ENCODE measurements around the gene HTR6.

HTR6 gene

GRCh38 chr1:19639999-19640362 is 24.7 kb upstream of the HTR6 start:
- DNase-seq = no peak

- DNase-seq = no peak
Measured at GRCh38 chr1:19640363-19641316, 24.0 kb upstream of the HTR6 start.

DNA sequence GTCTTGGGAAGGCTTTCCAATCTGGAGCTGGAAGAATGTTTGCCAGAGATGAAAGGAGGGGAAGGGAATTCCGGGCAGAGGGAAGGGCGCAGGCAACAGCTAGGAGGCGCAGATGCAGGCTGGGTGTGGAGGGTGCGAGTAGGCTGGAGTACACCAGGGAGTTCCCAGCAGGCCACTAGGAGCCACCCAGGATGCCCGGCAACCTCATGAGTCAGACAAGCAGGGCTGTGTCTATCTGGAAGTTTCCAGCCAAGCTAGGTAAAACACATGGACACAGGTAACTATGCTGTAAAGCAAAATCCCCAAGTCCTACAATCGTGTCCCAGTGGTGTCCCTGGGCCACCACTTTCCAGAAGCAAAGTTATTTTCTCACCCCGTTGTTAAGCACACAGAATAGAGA is 21.6 kb upstream of the HTR6 start:
- no peak for DNase-seq

DNA sequence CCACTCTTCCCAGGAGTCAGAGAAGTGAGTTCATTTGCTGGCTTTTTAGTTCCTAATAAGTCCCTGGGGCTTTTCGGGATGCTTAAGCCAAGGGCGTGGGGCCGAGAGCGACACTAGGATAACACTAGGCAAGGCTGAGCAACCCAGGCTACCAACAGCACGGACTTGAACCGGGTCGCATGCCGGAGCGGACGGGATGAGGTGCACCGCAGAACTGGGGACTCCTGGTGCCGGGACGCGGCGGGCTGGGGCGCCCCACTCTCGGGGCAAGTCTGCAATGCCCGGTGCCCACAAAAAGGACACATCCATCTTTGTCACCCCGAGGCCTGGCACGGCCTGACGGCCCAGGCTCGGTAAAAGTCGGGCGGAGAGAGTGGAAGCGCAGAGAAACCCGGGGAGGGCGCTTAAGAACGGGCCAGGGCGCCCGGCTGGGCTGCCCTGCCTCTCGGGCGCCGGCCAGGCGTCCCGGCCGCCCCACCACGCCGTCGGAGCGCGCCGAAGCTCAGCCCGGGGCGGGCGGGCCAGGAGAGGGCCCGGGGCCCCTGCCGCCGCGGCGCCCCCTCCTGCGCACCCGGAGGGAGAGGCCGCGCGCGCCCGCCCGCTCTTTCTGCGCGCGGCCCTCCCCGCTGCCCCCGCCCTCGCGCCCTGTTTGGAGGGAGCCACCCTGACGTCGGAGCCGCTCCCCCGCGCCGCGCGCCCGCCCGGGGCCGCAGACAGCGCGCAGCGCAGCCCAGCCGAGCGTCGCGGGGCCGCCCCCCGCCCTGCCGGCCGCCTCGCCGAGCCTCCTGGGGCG is 20.9 kb upstream of the HTR6 start, which contains the start of gene NBL1:
TSS of gene NBL1 (plus strand) at position 710 of the 793 bp plus-strand sequence. CDS start 10,720 bp downstream, outside the sequence.
- no peak for DNase-seq

DNA sequence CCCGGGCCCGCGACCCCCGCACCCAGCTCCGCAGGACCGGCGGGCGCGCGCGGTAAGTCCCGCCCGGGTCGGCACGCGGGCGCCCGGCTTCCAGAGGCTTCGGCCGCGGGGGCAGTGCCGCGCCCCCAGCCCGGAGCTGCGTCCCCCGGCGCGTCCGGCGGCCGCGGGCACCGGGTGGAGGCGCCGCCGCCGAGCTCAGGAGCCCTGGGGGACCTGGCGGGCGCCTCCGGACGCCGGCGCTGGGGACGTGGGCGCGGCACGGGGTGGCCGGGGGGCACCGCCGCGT is 20.3 kb upstream of the HTR6 start:
- no peak for DNase-seq

- DNase-seq = no peak
Measured at GRCh38 chr1:19644681-19645410, 19.8 kb upstream of the HTR6 start.

GRCh38 chr1:19645411-19646251 is 19.0 kb upstream of the HTR6 start:
- no peak for DNase-seq

- DNase-seq = no peak
Measured at GRCh38 chr1:19646377-19647319, 18.0 kb upstream of the HTR6 start.

- no peak for DNase-seq
Measured at GRCh38 chr1:19647643-19648042, 17.0 kb upstream of the HTR6 start.

GRCh38 chr1:19648239-19648638 is 16.4 kb upstream of the HTR6 start:
- no peak for DNase-seq

DNA sequence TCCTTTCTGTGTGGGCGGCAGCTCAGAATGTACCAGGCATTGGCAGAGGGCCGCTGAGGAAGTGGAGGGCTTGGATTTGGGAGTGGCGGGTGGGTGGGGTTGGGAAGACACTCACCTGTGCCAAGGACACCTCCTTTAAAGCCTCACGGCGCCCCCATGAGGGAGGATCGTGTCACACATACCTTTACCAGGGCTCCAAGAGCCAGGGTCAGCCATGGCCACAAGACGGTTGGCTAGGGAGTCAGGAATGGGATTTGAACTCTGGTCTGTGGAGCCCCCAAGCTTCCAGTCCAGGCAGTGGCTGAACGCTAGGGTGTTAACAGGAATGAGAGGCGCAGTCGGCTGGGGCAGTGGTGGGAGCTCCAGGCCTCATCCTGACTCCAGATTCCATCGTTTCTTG is 16.0 kb upstream of the HTR6 start:
- DNase-seq = no peak

DNA sequence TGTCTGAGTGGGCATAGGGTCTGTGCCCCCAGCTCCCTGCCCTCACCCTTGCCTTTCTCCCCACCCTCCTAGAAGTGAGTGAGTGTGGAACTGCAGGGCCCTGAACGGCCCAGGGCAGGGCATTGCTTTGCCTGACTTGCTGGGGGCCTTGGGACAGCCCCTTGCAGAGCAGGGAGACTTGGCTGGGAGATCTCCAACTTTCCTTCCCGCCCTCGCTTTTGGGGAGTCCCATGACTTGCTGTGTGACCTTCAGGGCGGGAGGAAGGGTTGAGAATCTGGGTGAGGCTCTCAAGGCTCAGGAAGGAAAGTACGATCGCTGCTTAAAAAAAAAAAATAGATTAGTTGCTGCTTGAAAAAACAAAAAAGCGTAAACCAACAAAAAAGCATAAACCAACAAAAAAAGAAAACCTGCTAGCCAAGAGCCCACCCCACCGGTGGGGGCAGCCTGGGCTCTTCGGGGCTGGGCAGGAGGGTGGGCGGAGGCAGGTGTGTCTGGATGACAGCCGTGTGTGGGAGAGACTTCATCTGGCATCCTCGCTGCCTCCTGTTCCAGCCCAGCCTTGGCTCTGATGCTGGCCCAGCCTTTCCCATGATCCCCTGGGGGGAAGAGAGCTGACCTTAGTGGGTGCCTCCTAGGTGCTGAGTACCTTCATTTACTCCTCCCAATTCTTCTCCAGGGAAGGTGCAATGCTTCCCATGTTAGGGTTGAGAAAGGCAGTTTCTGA is 14.1 kb upstream of the HTR6 start:
- no peak for DNase-seq

- DNase-seq = no peak
Measured at GRCh38 chr1:19651141-19651737, 13.4 kb upstream of the HTR6 start.

- no peak for DNase-seq
Measured at GRCh38 chr1:19654386-19654785, 10.3 kb upstream of the HTR6 start.

GRCh38 chr1:19654886-19655717 is 9.6 kb upstream of the HTR6 start:
- no peak for DNase-seq

- no peak for DNase-seq
Measured at GRCh38 chr1:19655718-19656080, 9.0 kb upstream of the HTR6 start.

GRCh38 chr1:19656134-19656779 is 8.4 kb upstream of the HTR6 start:
- no peak for DNase-seq

GRCh38 chr1:19656780-19657466 is 7.8 kb upstream of the HTR6 start:
- no peak for DNase-seq

Measured in NCI-H2227 treated with DMSO at 0.1 percent for 48 hours (cell line).